Astrocyte (in vitro differentiated cells and primary cell): ENCODE data around the gene MATR3.
A peak's percentile ranks its signal among the peaks of the same experiment; 100 is the strongest.

Experiments
- CTCF ChIP-seq: IDR thresholded peaks from 2 replicates; pipeline ENCODE4 v1.5.1; 2011; ENCODE audit warnings: low read depth, mild to moderate bottlenecking, inconsistent platforms, low read length, moderate library complexity; ENCODE audit not compliant: insufficient read depth
- EZH2 ChIP-seq: IDR thresholded peaks from 2 replicates; pipeline ENCODE4 v1.6.1; 2012; ENCODE audit warnings: mild to moderate bottlenecking, low read length, inconsistent platforms; ENCODE audit not compliant: insufficient read depth

DNA sequence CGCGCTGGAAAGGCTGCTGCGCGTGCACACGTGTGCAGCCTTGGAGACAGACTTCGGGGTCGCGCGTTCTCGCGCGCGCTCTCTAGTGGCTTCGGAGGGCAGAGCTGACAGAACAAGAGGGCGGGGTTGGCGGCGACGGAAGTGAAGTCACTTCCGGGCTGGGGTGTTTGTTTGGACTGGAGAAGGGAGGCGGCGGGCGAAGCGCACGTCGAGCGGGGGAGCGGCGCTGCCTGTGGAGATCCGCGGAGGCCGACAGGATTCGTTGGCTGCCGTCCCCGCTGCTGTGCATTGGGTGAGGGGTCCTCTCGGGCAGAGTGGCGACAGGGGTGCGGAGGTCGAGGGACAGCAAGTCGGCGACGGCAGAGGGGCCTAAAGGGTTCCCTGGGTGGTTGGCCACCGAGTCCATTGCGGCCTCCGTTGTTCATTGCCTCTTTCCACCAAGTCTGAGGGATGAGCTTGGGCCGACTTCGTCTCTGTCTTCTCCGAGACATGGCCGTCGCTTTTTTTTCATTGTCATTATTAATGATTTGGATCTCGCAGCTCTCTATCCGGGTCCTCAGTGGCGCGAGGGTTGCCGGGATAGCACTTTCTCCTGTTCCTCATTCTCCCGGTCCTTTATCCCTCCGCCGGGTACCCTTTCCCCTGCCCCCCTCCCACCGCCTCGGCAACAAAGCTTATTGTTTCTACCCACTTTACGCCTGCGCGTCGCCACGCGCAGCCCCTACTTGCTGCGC is 48.3 kb downstream of the MATR3 start, which contains the start of gene PAIP2:
- TF ChIP-seq CTCF (peak; percentile 52), EZH2 (no peak)
